Activated CD8-positive, alpha-beta memory T cell treated with anti-CD3 and anti-CD28 coated beads, Interleukin-2, amount 50 U/mL, for 48 hours (primary cell): ENCODE data around the gene SCMH1.

Experiments
- DNase-seq: peaks from one replicate; pipeline ENCODE4 v3.0.0-alpha.2; 2020

SCMH1 gene

DNA sequence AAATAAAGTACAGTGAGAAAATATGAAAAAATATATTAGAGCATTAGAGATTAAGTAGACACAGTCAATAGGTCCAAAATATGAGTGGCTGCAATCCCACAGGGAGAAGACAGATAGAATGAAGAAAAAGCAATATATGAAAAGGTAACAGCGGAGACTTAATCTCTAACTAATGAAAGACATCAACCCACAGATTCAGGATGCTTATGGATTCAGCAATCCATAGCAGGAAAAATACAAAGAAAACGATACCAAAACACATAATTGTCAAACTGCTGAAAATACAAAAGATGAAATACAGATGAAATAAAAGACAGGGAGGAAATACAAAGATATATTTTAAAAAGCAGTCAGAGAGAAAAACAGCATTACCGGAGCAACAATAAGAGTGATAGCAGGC lies 163.9 kb downstream of the SCMH1 start:
- no peak for DNase-seq

DNA sequence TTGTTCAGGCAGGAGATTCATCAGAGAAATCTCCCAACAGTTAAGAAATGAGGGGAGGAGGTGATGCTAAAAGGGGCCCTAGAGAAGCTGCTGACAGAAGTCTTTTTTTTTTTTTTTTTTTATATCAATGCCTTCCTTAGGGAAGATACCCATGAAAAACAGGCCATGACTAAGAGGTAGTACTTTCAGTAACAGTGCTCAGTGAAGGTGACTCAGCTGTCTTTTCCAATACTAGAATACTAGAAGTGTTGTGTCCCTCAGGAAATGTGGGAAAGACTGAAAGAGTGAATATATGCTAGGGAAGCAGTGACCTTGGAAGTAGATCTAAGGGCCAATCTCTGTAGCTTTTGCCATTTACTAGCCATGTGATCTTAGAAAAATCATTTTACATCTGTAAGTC lies 168.1 kb downstream of the SCMH1 start:
- DNase-seq = no peak

DNA sequence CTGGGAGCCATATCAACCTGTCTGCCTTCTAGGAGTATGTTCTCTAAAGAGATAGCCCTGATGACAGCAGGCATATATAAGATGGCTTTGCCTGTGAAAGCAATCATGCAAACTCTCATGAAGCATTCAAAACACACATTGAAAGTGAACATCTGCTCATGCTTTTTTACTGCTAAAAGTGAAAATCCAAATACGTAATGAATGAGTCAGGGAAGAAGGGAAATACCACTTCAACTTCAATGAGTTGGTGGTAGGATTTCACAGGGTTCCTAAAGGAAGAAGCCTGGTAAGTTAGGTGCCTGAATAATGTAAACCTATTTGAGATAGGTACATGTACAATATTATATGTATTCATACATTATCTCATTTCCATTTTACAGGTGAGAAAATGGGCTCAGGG lies 170.1 kb downstream of the SCMH1 start:
- DNase-seq = no peak

DNA sequence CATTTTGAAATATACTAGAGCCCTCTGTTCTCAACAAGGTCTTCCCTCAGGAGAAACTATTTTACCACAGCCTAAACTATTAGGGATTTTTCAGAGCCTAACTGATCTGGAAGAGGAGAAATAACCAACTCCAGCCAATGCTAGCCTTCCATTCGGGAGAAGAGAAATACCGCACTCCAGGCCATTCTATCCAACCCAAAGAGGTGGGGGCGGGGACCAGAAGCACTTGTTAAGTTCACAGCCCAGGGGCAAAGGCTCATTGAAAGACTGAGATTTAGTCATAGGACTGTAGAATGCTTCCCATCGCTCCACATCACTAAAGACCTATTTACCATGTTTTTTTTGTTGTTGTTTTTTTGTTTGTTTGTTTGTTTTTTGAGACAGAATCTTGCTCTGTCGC lies 185.2 kb downstream of the SCMH1 start:
- no peak for DNase-seq

DNA sequence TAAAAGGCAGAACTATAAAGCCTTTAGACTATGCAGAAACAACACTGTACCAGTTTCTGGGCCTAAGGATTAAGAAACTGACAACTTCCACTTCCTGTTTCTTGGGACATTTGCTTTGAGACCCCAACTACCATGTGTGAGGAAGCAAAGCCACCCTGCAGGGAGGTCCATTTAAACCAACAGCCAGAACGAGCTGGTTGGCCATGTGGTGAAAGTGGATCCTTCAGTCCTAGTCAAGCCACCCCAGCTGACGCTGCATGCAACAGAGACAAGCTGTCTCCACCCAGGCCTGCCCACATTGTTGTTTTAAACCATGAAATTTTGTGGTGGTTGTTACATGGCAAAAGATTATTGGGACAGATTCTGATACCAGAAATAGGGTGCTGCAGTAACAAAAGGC lies 188.8 kb downstream of the SCMH1 start:
- DNase-seq = no peak

DNA sequence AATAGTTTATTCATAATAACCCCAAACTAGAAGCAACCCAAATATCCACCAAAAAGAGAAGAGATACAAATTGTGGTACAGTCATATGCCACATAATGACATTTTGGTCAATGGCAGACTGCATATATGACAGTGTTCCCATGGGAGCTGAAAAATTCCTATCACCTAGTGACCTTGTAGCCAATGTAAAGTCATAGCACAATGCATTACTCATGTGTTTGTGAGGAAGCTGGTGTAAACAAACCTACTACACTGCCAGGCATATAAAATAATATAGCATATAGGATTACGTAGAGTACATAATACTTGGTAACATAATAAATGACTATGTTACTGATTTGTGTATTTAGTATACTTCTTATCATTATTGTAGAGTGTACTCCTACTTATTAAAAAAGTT lies 191.1 kb downstream of the SCMH1 start:
- no peak for DNase-seq

DNA sequence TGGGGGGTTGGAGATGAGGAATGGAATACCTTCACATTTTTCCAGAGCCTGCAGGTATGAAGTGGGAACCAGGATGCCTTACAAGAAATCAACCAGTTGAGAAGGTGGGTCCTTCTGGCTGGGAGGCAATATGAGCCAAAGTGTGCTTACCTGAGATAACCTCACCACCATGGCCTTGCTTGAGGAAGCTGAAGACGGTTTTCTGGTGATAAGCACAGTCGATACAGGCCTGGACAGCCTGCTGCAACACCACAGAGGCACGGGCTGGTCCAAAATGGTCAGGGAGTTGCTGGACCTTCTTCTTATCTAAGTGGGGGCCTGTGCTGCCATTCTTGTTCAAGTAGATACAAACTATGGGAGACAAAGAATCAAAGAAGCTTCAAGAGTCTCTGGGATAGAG lies 193.6 kb downstream of the SCMH1 start:
- no peak for DNase-seq

DNA sequence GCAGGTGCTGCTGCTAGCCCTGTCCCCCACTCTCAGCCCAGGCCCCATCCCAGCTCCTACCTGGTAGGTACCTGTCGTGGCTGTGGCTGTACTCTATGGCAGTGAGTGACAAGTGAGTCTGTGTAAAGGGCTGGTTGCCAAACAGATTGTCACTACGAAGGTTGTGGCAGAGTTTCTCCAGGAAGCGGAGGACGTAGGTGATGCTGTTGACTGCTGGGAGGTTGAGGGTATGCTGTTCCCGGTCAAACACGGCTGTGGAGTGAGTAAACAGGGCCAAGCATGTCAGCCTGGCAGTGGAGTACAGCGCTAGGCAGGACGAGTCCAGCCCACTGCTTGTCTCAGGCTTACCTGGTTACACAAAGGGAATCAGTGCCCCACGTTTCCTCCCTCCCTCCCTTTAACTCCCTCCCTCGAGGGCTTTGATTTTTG lies 195.7 kb downstream of the SCMH1 start:
- no peak for DNase-seq

DNA sequence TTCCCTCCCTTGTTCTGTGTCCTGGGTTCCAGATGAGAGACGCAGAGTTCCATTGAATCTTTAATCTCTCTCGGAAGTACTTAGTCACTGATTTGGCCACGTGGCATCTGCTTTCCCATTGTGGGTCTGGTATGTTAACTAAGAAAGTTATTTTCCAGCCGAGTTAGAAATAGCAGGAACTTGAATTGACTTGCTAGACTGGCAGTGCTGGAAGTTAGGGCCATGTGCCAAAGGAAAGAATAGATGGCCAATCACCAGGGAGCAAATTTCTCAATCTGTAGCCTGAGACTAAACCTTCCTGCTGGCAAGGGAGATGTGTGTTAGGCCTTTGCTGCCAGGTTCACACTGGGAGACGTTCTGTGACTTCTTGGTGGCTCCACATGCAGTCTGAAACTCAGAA lies 196.4 kb downstream of the SCMH1 start:
- no peak for DNase-seq

DNA sequence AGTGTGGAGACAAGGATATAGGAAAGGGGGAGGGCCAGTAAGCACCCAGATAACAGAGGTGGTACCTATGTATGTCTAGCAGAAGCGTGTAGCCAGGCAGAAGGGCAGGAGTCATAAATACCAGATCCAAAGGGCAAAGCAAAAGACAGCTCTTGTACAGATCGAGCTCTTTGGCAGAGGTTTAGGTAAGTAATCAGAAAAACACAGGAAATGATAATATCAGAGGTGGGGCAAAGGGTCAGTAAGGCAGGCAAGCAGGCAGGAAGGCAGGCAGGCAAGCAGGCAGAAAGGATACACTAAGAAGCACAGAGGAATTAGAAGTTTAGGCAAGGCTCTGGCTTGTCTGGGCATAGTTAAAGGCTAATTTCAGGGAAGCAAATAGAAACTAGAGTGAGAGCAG lies 197.9 kb downstream of the SCMH1 start:
- no peak for DNase-seq

DNA sequence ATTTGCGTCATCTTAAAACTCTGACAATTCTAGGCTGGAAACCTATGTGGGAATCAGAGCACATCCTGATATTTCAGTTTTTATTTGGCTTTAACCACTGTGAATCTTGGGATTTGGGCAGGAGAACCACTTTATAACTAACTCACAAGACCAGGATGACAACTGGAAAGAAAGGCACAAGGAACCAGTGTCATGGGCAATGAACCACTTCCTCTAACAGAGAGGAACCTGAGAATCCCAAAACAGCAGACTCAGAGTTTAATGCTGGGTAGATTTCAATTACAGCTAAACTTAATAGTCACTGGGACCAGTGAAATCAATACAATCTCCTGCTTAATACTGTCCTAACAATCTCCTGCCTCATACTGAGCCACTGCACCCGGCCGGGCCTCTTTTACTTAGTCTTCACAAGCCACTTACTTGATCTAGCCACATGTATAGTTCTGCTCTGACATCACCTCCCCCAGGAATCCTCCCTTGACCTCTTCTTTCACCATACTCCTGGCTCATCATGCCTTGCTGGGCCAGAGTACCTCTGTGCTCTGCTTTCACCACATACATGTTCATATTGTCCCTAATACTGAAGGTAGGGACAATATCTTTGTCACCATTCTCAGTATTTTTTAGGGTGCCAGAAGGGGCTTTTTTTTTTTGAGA lies 200.4 kb downstream of the SCMH1 start:
- no peak for DNase-seq

DNA sequence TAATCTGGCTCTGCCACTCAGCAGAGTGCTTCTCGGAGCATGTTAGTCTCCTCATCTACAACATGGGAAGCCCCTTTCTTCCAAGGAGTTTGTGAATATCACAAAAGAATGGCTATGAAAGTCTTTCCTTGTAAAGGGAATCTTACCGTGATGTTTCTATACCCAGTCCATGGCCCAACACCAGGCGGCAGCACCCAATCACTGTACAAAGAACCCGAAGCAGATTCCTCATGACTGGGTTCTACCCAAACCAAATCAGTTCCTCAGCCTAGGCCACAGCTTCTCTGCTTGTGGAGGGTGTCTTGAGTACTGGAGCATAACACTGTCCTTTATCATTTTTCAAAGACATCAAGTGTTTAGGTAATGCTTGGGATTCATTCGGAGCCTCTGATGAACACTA lies 204.0 kb downstream of the SCMH1 start:
- no peak for DNase-seq

DNA sequence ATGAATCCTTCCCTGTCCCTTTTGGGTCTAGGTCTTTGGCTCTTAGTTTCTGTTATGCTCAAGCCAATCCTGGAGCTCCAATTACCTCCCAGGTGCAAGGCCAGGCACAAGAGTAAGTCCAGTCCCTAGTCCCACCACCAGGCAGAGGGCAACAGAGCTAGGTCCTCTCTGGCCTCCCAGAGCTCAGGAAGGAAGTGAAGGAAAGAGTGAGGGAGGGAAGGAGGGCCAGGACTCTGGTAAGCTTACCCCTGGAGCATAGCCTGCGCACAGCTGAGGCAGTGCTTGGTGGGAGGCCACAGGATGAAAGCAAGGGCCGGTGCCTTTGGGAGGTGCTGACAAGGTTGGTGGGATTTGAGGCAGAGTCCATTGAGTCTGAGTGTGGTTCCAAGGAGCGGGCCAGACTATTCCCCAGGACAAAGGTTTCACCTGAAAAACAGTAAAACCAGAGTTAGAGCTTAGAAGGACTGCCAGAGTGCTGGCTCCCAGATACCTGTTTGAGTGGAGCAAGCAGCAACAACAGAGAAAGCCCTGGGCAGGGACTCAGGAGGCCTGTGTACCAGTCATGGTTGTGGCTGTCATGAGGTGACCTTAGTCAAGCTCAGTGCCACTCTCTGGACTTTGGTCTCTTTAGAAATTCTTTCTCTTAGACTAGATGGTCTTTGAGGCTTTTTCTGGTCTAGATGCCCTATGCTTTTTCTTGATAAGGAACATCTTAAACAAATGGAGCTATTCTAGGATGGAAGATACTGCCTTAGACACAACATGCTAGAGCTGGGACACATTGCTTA lies 204.8 kb downstream of the SCMH1 start:
- no peak for DNase-seq

DNA sequence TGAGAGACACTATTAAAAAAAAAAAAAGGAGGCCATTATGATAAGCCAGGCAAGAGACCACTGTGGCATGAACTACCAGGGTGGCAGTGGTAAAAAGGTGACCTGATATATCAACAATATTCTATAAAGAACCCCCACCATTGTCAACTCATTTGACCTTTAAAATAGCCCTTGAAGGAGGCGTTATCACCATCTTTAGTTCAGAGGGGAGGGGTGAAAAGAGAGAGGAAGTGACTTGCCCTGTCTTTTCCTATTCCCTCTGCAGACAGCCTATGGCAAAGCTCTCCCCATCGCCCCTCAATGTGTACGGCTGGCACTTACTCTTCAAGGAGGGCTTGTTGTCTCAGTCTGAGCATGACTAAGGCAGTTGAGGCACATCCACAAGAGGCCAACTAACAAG lies 208.8 kb downstream of the SCMH1 start:
- DNase-seq = no peak

DNA sequence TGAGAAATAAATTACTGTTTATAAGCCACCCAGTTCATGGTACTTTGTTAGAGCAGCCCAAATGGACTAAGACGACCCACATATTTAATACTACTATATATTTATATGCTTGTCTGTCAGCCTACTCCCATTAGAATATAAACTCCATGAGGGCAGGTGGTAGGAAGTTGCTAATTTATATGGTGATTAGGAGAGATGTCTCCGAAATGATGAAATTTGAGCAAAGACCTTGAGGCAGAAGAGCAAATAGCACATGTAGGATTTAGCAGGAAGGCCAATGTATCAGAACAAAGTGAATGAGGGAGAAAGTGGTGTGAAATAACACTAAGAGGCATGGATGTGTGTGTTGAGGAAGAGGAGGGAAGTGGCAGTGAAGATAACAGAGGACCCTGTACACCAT lies 210.0 kb downstream of the SCMH1 start:
- no peak for DNase-seq

DNA sequence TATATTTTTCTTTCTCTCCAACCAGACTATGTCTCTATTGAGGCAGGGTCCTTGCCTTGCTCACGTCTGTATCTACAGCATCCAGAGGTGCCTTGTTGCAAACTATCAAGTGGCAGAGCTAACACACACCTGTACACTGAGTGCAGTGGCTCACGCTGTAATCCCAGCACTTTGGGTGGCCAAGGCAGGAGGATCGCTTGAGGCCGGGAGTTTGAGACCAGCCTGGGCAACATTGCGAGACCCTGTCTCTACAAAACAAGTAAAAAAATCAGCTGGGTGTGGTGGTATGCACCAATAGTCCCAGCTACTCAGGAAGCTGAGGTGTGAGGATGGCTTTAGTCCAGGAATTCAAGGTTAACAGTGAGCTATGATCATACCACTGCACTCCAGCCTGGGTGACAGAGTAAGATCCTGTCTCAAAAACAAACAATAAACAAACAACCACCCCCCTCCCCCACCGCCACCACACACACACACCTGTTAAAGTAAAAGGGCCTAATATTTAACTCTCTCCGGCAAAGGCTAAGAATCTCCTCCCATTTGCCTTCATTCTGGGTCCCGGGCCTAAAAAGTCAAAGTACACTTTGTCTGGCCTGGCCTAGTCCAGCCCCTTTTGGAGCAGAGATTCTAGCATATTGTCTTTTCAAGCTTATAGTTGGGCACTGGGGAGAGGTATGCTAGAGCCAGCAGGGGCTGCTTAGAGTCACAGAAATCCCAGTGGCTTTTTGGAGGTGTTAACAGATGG lies 211.1 kb downstream of the SCMH1 start:
- DNase-seq = no peak

DNA sequence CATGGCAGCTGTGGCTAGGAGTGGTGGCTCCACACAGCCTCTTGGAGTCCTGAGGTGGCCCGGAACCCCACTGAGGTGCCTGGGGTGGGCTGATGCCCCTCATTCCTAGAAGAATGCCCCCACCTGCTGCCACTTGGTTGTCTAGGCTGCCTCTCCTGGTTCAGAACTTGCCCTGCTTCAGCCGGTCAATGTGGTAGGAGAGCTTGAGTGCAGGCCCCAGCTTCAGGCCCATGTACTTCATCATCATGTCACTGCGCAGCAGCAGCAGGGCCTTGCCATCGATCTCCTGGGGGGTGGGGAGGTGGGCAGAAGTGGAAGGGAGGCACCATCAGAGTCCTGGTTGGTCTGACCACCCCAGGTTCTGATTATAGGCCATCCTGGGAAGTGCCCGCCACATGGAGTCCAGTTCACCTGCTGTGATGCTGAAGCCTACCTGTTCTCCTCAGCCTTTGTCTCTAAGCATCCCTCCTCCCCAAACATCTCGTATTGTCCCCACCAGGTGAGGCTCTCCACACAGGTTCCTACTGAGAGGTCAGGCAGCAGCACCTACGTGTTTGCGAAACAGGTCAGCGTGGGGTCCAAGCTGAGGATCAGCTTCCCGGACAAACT lies 214.0 kb downstream of the SCMH1 start:
- no peak for DNase-seq

DNA sequence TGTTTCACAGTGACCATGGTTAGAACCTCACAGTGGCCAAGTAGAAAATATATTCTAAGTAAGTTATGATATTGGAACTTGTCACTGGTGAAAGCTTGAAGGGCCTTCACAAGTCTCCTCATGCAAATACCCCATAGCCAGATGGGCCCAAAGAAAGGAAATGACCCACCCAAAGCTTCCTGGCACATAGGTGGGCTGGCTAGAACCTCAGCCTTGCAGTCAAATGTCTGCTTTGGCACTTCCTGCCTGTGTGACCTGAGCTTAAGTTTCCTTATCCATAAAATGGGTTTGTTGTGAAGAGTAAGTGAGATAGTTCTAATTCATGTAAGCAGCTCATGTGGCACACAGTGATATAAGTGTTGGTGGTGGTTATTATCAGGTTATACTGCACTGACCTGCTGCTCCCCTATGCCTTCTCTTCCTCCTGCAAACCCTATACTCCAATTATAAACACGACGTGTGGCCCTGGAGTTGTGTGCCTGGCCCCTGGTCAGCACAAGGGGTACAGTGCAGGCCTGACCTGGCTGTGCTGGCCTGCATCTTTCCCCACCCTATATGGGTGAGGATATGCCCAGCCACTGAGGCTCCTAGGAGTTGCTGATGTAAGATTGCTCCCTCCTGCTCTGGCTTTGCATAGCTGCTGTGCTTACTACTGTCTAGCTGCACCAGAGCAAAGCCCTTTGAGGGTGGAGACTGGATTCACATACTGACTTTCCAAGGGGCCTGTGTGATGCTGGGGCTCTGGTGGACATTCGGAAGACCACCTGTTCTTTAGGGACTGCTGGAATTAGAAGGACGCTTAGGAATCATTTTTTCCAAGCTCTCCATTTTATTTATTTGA lies 215.9 kb downstream of the SCMH1 start:
- DNase-seq = no peak

DNA sequence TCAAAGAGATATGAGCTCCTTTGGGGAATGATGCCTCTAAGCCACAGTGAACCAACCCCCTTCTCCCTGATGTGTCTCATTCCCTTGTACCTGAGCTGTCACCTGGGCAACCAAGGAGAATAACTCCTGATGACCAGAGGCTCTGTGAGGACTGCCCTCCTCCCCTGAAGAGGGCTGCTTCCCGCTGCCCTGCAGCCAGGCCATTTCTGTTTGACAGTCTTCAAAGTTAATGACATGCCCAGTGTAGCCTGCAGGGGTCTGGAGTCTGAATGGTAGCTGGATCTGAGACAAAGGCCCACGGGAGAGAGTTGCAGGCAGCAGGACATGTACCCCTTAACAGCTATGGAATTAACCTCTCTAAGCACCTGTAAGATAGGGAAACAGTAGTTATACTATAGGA lies 217.2 kb downstream of the SCMH1 start:
- no peak for DNase-seq

DNA sequence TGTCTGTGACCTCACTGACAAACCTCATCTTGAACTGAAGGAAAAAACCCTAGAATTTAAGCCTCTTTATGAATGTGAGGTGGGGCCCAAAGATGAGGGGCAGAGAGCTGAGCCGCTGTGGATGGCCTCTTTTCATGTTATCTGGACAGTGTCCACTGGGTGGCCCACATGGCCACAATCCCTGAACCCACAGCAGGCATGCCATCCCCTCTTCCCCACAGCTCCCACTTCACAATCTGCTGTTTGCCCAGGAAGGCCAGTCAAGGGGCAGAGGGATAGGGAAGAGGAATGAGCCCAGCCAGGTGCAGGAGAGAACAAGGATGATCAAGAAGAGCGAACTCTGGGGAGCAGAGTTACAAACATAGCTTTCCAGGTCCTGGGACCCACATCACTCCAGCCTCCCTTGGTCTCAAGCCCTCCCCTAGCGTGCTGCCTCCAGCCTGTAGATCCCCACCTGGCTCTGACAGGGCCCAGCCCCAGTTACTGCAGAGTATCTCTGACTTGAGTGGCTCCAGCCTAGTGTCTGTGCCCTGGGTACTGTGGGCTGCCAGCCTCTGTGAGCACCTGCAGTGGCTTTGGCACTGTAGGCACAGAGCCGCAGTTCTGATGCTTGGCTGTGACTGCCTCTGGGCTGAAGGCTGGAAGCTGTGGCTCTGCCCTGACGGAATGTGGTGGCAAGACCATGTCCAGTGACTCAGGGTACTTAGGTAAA lies 218.7 kb downstream of the SCMH1 start:
- DNase-seq = no peak

DNA sequence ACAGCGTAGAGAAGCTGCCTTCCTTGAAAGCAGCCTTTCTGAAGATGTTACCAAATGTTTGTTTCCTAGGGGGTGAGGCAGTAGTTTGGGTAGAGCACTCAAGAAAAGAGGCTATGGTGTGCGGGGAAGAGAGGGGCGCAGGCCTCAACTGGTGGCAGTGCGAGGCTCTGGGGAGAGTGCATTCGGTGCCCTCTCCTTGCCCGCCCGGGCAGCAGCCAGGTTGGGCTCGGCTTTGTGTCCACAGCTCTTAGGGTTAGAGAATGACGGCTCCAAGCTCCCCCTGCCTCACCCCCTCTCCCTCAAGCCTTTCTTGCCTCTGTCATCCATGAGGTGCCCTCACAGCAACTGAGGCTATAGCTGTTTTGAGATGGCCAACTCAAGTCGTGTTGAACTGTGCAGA lies 219.7 kb downstream of the SCMH1 start:
- DNase-seq = no peak
